Retinal pigment epithelial cell (primary cell): ENCODE measurements around the gene NDUFB10.

ENCODE experiments used
- DNase-seq: peaks from one replicate; pipeline ENCODE4 v3.0.0-alpha.2; 2010; ENCODE audit warnings: low read depth
- H3K4me3 ChIP-seq: 2 replicates; pipeline ENCODE4 v1.5.1; 2011; ENCODE audit warnings: mild to moderate bottlenecking, low read length, control low read depth, moderate library complexity
- CTCF ChIP-seq: conservative IDR thresholded peaks from 2 replicates; pipeline ENCODE4 v1.5.1; 2011; ENCODE audit warnings: low read depth, low read length, control low read depth, inconsistent platforms

NDUFB10 gene

DNA sequence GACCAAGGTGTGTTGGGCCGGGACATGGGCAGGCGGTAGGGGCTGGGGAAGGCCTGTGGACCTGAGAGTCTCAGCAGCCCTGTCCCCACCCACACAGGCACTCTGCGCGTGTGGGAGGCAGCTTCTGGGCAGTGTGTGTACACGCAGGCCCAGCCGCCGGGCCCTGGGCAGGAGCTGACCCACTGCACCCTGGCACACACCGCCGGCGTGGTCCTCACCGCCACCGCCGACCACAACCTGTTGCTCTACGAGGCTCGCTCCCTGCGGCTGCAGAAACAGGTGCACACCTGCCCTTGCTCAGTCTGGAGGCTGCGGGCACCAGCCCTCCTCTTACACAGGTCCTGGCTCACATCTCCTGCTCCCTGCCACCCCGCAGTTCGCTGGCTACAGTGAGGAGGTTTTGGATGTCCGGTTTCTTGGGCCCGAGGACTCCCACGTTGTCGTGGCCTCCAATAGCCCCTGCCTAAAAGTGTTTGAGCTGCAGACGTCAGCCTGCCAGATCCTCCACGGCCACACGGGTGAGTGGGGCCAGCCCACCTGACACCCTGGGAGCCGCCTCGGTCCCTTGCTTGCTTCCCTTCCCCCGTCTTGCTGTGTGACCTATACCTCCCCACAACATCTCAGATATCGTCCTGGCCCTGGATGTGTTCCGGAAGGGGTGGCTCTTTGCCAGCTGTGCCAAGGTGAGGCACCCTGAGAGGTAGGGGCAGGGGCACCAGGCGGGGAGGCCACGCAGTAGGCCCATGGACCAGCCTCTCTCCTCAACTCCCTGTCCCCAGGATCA, 16.3 kb downstream of the NDUFB10 start:
- TF ChIP-seq CTCF = no peak
- no peak overlapping the region for H3K4me3 ChIP-seq
- no peak for DNase-seq

GRCh38 chr16:1976216-1976520, 16.8 kb downstream of the NDUFB10 start:
- no peak for TF ChIP-seq CTCF
- no peak overlapping the region for H3K4me3 ChIP-seq
- no peak for DNase-seq

GRCh38 chr16:1976951-1977874, 17.9 kb downstream of the NDUFB10 start:
- no peak for TF ChIP-seq CTCF
- H3K4me3 ChIP-seq = no peak overlapping the region
- no peak for DNase-seq

DNA sequence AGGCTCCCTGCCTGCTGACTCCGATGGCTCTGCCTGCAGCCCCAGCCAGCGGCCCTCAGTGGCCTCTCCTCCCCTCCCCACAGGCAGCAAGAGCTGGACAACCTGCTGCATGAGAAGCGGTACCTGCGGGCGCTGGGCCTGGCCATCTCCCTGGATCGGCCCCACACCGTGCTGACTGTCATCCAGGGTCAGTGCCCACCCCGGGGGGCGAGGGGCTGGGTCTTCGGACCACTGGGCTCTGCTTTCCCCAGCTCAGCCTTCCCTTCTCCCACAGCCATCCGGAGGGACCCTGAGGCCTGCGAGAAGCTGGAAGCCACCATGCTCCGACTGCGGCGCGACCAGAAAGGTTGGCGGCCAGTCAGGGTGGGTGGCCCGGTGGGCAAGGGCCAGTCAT, 18.5 kb downstream of the NDUFB10 start:
- no peak for TF ChIP-seq CTCF
- H3K4me3 ChIP-seq = no peak overlapping the region
- no peak for DNase-seq

- H3K4me3 ChIP-seq = no peak overlapping the region
- DNase-seq = no peak
- no peak for TF ChIP-seq CTCF
These were observed 19.3 kb downstream of the NDUFB10 start for GRCh38 chr16:1978476-1979120.

GRCh38 chr16:1979271-1980029, 20.1 kb downstream of the NDUFB10 start:
- no peak overlapping the region for H3K4me3 ChIP-seq
- no peak for DNase-seq
- TF ChIP-seq CTCF = no peak
